IPS DF 6.9 (cell line): Measurements from ENCODE around the gene OCEL1.

Experiments used
- DNase-seq: peaks from one replicate; pipeline ENCODE4 v3.0.0-alpha.2; 2013; ENCODE audit warnings: low read depth, low spot score
- H3K27ac ChIP-seq: one replicate; pipeline ENCODE4 v1.5.1; 2013; ENCODE audit warnings: low read length, control low read depth
- H3K27me3 ChIP-seq: 2 replicates; pipeline ENCODE4 v1.6.1; 2013; ENCODE audit warnings: mild to moderate bottlenecking, low read length; ENCODE audit not compliant: control insufficient read depth, insufficient read depth
- H3K36me3 ChIP-seq: 2 replicates; pipeline ENCODE4 v1.6.1; 2013; ENCODE audit warnings: low read length; ENCODE audit not compliant: control insufficient read depth, insufficient read depth
- H3K4me1 ChIP-seq: 2 replicates; pipeline ENCODE4 v1.6.1; 2013; ENCODE audit warnings: low read length; ENCODE audit not compliant: control insufficient read depth, insufficient read depth
- H3K4me3 ChIP-seq: 2 replicates; pipeline ENCODE4 v1.5.1; 2013; ENCODE audit warnings: mild to moderate bottlenecking, low read length
- H3K9me3 ChIP-seq: 2 replicates; pipeline ENCODE4 v1.6.1; 2013; ENCODE audit warnings: low read length, inconsistent platforms; ENCODE audit not compliant: control insufficient read depth, insufficient read depth
- WGBS: extraction: QIAGEN DNeasy Blood & Tissue Kit; methylation state at CpG from one replicate; pipeline ENCODE4 v1.1.7; 2013; ENCODE audit warnings: mixed read lengths, missing lambda C conversion rate; ENCODE audit not compliant: insufficient read length, insufficient coverage; 5-methylcytosine and 5-hydroxymethylcytosine counted together

OCEL1 gene

GRCh38 chr19:17240826-17241399 is 14.9 kb downstream of the OCEL1 start:
- no peak overlapping the region for H3K27ac ChIP-seq
- DNase-seq, result no peak
- WGBS, result no CpG with 5 or more reads among the region's 6 CpGs

GRCh38 chr19:17242431-17243208 is 16.6 kb downstream of the OCEL1 start:
- WGBS, result no CpG with 5 or more reads among the region's 8 CpGs

More at GRCh38 chr19:17240826-17241399, 14.9 kb downstream of the OCEL1 start:
- no peaks in the 10 kb centered on the region for H3K27me3 ChIP-seq
- H3K9me3 ChIP-seq, result no peaks in the 10 kb centered on the region
- H3K4me1 ChIP-seq, result peaks cover 4% of the 10 kb centered on the region; the same call in 1 of the 2 replicates
- H3K4me3 ChIP-seq, result no peak overlapping the region
- no peaks in the 10 kb centered on the region for H3K36me3 ChIP-seq

DNA sequence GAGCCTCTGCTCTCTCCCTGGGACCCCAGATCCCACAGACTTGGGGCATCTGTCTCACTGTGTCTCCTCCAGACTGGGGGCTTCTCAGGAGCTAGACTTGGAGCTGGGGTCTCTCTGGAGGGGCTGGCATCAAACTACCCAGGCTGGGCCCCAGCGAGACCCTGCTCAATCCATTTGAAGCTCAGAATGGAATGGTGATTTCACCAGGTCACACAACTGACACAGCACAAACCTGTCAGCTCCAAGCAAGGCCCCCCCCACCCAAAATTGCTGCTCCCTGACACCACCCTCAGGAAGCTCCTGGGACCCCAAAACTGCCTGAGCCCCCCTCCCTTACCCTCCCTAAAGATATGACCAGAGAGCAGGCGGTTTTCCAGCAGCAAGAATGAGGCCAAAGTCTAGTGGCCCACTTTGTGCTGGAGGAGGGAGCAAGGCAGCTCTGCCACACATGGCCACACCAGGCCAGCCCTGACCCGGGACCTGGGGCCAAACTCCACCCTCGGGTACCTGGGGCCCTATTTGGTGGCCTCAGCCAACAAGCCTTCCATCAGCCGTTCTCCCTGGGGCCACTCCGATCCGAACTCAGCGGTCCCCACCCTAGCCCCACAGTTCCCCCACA is 17.3 kb downstream of the OCEL1 start:
- Histone ChIP-seq H3K4me1 (peaks cover 11% of the 10 kb centered on the region), H3K36me3 (no peaks in the 10 kb centered on the region), H3K9me3 (no peaks in the 10 kb centered on the region), H3K27me3 (no peaks in the 10 kb centered on the region), H3K4me3 (peak overlapping the region; percentile 97; the same call in 1 of the 2 replicates), H3K27ac (no peak overlapping the region)
- WGBS, result no CpG with 5 or more reads among the region's 8 CpGs
- no peak for DNase-seq

More at GRCh38 chr19:17242431-17243208, 16.6 kb downstream of the OCEL1 start:
- Histone ChIP-seq H3K27ac (no peak overlapping the region), H3K9me3 (no peaks in the 10 kb centered on the region), H3K27me3 (no peaks in the 10 kb centered on the region), H3K4me3 (no peak overlapping the region), H3K4me1 (peaks cover 8% of the 10 kb centered on the region), H3K36me3 (no peaks in the 10 kb centered on the region)
- DNase-seq, result no peak

DNA sequence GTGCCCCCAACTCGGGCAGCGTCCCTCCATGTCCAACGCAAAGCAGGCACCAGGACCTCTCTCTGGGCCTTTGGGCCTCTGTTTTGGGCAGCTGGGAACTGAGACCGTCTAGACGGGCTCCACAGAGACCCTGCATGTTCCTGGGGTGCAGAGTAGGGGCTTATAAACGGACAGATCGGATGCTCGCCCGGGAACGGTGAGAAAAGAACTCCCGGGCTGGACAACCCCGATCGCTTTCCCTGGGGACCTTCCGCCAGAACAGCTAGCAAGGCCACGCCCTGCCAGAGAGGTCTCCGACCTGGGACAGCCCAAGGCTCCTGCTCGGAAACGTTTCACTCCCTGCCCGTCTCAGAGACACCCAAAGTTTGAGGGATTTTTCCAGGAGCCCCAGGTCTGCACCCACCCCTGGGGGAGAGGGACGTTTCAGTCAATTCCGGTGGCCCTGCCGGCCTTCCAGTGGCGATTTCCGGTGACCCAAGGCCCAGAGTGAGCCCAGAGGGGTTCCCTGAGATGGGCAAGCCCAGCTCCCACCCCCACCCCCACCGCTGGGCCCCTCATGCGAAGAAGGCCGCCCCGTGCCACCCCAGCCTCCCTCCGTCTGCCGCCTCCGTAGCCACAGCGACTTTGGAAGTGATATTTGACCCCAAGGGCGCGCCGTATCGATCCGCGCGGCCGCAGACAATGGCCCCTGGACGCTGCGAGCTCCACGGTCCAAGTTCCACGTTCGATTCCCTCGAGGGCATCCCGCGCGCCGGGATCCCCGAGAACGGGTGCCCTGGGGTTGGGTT is 18.0 kb downstream of the OCEL1 start:
- Histone ChIP-seq H3K9me3 (no peaks in the 10 kb centered on the region), H3K4me3 (peak overlapping the region; percentile 97), H3K4me1 (peaks cover 12% of the 10 kb centered on the region), H3K27me3 (no peaks in the 10 kb centered on the region), H3K36me3 (no peaks in the 10 kb centered on the region), H3K27ac (no peak overlapping the region)
- no peak for DNase-seq
- WGBS, result no CpG with 5 or more reads among the region's 52 CpGs

- Histone ChIP-seq H3K27ac (no peak overlapping the region), H3K4me3 (peak overlapping the region; percentile 97), H3K4me1 (peaks cover 12% of the 10 kb centered on the region), H3K9me3 (no peaks in the 10 kb centered on the region), H3K36me3 (no peaks in the 10 kb centered on the region), H3K27me3 (no peaks in the 10 kb centered on the region)
- WGBS, result no CpG with 5 or more reads among the region's 100 CpGs
- DNase-seq, result no peak
Measured at GRCh38 chr19:17244618-17245534, 18.9 kb downstream of the OCEL1 start.

- H3K4me3 ChIP-seq, result peak within 1 kb of the TSS; percentile 97
- no peaks in the 10 kb centered on the region for H3K27me3 ChIP-seq
- H3K27ac ChIP-seq, result no peak within 1 kb of the TSS
- no peak for DNase-seq
- WGBS, result no CpG with 5 or more reads among the region's 72 CpGs
- H3K36me3 ChIP-seq, result no peaks in the 10 kb centered on the region
- H3K4me1 ChIP-seq, result peaks cover 12% of the 10 kb centered on the region
- no peaks in the 10 kb centered on the region for H3K9me3 ChIP-seq
Measured at GRCh38 chr19:17245535-17245984, 19.5 kb downstream of the OCEL1 start, which contains the start of gene NR2F6. Gene NR2F6 (minus strand): TSS chr19:17245919. CDS start chr19:17245220, 699 bp downstream.

GRCh38 chr19:17246681-17247425 is 20.8 kb downstream of the OCEL1 start:
- no peaks in the 10 kb centered on the region for H3K27me3 ChIP-seq
- H3K9me3 ChIP-seq, result no peaks in the 10 kb centered on the region
- H3K36me3 ChIP-seq, result no peaks in the 10 kb centered on the region
- no peak for DNase-seq
- H3K4me1 ChIP-seq, result peaks cover 12% of the 10 kb centered on the region
- peak overlapping the region; percentile 41; the same call in 1 of the 2 replicates for H3K4me3 ChIP-seq
- H3K27ac ChIP-seq, result no peak overlapping the region
- WGBS, result no CpG with 5 or more reads among the region's 21 CpGs

- Histone ChIP-seq H3K4me1 (peaks cover 10% of the 10 kb centered on the region), H3K4me3 (no peak overlapping the region), H3K9me3 (no peaks in the 10 kb centered on the region), H3K36me3 (no peaks in the 10 kb centered on the region), H3K27me3 (no peaks in the 10 kb centered on the region), H3K27ac (no peak overlapping the region)
- WGBS, result no CpG with 5 or more reads among the region's 21 CpGs
- no peak for DNase-seq
Measured at GRCh38 chr19:17248011-17248776, 22.2 kb downstream of the OCEL1 start.
